HCEC 1CT (cell line): ENCODE measurements around the gene GREB1.
A peak's percentile ranks its signal among the peaks of the same experiment; 100 is the strongest.

Experiments
- DNase-seq: peaks from one replicate; pipeline ENCODE4 v3.0.0-alpha.2; 2017

GREB1 gene

GRCh38 chr2:11688222-11689069 is 154.6 kb downstream of the GREB1 start:
- DNase-seq: peak; percentile 71

DNA sequence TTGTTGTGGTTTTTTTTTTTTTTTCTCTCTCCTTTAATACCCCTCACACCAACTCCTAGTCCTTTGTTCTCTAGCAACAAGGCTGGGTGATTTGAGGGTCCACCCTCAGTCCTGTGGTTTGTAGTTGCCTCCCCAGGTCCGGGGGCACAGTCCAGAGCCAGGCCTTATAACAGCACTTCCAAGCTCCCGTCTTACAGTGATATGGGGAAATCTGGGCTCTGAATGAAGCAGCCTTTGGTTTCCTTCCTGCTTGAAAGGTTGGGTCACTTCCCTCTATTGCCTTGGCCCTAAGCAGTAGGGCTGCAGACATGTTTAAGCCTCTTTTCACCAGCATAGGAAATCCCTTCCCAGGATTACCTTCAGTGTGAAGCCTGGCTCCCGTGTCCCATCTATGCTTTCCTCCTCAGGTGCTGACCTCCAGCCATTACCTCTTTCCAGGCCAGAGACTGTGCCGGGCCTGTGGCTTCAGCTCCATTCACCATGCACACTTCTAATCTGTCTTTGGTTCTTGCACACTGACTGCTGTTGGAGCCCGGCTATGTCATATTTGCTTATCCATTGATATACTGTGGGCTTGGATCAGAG is 157.3 kb downstream of the GREB1 start:
- no peak for DNase-seq
